COR-L47 (cell line): ENCODE results near the gene ADAP1.

Experiments
- DNase-seq: peaks from one replicate; lab custom pipeline; 2025; lab: John Stamatoyannopoulos, UW

ADAP1 gene

DNA sequence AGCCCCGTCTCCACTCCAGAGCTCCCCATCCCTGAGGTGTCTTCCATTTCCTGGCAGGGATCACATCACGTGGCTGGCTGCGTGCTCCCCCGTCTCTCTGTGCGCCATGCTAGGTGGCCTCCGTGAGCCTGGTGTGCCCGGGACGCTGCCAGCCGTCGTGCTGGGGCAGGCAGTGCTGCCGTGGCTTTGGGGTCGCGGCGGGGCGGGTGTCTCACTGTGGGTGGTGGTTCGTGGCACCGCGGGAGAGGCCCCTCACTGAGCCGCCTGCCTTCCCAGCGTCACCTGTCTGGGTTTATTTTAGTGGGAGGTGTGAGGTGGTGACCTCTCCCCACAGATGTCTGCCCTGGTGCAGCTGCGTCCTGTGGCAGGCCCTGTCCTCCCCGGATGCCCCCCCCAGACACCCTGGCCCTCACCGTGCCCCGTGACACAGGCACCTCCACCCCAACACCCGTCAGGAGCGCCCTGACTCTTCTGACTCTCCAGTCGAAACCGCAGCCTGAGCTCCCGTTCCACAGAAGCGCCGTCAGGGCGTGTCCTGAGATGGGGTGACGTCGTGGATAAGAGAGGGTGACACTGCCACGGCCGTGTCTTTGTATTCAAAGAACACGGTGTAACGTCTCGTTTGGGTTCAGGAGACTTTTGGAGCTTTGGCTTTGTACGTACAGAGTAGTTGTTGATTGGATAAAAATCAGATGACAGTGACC, 60.2 kb downstream of the ADAP1 start:
- DNase-seq, result no peak

DNA sequence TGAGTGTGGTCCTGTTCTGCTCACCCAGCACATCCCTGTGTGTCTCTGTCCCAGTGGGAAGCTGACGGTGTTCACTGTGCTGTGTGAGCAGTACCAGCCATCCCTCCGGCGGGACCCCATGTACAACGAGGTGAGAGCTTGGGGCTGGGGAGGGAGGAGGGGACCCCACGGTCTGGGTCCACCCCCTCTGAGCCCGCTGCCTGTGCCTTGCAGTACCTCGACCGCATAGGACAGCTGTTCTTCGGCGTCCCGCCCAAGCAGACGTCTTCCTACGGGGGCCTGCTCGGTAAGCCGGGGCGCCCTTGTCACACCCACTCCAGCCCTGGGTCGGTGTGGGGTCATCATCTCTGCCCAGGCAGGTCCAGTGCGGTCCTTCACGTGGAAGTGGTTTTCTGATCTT, 60.8 kb downstream of the ADAP1 start:
- no peak for DNase-seq

DNA sequence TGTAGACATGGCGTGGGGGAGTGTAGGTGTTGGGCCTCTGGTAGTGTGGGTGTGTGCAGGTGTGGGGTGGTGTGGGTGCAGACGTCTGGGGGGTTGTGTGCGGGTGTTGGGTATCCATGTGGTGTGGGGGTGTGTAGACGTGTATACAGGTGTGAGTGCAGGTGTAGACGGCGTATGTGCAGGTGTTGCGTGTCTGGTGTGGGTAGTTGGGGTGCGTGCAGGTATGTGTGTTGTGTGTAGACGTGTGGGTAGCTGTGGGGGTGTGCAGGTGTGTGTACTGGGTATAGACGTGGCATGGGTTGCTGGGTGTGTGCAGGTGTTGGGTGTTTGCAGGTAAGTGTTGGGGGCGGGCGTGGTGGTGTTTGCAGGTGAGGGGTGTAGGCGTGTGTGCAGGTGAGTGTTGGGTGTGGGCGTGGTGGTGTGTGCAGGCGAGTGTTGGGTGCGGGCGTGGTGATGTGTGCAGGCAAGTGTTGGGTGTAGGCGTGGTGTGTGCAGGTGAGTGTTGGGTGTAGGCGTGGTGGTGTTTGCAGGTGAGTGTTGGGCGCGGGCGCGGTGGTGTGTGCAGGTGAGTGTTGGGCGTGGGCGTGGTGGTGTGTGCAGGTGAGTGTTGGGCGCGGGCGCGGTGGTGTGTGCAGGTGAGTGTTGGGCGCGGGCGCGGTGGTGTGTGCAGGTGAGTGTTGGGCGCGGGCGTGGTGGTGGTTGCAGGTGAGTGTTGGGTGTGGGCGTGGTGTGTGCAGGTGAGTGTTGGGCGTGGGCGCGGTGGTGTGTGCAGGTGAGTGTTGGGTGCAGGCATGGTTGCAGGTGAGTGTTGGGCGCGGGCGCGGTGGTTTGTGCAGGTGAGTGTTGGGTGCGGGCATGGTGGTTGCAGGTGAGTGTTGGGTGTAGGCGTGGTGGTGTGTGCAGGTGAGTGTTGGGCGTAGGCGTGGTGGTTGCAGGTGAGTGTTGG, 61.6 kb downstream of the ADAP1 start:
- no peak for DNase-seq

DNA sequence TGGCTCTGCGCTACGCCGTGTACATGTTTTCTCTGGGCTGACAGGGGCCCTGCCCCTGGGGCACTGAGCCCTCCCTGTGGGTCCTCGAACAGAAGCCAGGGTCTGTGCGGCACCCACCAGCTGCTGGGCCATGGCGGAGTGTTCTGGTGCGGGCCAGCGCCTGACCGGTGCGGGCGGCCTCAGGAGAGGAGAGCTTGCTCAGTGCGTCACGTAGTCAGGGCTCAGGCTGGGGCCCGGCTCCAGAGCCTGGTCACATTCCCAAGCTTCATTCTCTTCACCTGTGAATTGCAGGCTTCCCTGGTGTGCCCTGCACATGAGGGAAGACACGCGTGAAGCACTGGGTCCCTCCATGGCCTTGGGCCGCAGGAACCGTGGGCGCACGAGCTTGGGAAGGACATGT, 62.7 kb downstream of the ADAP1 start:
- DNase-seq, result no peak

DNA sequence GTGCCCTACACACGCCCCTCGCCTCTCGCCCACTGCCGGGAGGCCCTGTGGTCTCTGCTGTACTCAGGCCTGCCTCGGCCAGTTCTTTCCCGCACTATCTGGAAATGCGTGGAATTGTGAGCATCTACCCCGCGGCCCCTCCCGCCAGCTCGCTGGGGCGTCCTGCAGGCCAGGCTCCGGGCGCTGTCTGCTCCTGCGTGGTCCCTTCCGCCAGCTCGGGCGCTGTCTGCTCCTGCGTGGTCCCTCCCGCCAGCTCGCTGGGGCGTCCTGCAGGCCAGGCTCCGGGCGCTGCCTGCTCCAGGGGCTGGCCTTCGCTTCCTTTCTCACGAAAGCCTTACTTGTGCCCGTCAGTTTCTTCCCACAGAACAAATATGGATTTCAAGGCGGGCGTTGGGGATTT, 63.2 kb downstream of the ADAP1 start:
- DNase-seq, result no peak

DNA sequence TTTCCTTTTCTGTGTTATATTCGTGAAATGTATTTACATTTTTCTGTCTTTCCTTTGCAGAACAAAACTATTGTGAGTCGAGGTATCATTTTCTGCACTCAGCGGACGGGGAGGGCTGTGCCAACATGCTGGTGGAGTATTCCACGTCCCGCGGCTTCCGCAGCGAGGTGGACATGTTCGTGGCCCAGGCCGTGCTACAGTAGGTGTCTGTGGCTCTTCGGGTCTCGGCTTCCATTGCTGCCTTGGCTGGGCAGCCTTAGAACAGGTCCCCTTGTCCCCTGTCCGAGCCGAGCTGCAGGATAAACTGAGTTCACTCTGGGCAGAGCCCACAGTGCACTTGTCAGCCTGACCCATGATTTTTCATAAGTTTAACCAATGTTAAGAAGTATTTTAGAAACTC, 63.6 kb downstream of the ADAP1 start:
- DNase-seq, result no peak

DNA sequence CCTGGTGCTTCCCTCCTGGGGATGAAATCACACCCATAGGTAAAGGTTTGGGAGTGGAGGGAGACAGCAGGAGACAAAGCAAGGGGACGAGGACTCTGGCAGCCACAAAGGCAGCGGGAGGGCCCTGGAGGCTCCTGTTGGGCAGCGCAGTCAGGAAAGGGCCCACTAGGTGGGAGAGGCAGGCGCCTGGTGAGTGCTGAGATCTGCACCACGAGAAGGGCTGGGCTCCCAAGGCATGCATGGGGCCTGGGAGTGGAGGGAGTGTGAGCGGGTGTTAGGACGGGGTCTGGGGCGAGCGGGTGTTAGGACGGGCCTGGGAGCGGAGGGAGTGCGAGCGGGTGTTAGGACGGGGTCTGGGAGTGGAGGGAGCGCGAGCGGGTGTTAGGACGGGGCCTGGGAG, 65.1 kb downstream of the ADAP1 start:
- no peak for DNase-seq

DNA sequence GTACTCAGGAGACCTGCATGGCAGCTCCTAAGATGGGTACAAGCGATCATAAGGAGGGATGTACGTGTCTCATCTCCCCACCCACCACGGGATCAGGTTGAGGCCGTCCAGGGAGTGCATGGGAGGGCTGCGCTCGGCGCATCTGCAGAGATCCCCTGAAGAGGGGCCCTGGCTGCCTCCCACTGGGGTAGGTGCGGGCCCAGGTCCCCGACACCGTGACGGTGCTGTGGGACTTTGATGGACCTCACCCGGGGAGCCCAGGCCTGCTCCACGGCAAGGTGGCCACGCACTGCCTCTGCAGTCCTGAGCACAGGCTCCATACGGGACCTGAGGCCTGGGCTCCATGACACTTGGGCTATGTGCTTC, 65.5 kb downstream of the ADAP1 start:
- DNase-seq, result no peak

DNA sequence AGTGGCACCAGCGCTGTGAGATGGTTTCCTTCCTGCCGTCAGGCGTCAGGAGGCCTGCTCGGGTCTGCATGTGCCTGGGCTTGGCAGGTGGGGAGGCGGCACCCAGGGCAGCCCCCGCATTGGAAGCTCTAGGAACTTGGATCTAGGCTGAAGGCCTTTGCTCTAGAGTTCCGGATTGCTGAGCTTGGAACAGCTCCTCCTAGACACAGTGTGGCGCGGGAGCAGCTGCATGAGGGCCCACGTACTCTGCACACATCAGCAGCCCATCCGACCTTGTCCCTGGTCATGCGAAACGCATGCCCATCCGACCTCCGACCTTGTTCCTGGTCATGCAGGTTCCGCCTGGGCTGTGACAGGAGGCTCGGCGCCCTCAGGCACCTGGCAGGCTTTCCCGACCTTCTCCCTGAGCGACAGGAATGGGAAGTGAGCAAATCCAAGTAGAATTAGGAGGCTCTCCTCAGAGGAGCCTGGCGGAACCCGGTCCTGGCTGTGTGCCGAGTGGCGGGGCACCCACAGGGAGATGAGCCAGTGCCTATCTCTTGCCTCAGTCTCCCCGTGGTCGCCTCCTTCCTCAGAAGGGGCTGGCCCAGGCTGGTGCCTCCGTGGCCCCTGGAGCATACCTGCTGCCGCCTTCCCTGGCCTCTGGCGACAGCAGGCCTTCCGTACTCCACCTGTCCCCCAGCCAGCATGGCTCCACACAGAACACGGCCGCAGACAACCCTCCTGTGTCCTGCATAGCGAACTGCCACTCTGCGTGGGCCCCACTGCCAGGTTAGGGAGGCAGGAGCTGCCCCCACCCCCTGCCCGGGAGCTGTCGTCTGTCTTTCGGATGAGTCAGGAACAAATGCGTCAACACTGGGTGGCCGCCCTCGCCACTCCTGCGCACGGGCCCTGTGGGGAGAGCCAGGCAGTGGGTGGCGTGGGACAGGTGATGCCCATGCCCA, 66.1 kb downstream of the ADAP1 start:
- no peak for DNase-seq

DNA sequence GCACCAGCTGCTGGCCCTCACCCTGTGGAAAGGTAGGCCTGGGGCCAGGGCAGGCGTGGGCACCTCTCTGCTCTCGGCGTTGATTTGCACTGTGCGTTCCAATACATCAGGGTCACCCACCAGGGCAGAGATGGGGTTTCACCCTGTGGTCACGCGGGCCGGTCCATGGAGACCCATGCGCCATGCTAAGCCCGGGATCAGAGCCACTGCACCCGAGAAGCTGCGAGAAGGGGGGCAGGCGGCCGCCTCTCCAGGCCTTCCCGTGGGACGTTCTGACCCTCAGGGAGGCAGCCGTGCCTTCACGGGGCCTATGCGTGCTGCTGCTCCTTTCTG, 67.0 kb downstream of the ADAP1 start:
- no peak for DNase-seq

GRCh38 chr7:886626-887487, 67.6 kb downstream of the ADAP1 start:
- DNase-seq, result no peak

- DNase-seq, result no peak
These were observed 68.4 kb downstream of the ADAP1 start for GRCh38 chr7:885893-886625.

- no peak for DNase-seq
These were observed 69.1 kb downstream of the ADAP1 start for GRCh38 chr7:885261-885892.

DNA sequence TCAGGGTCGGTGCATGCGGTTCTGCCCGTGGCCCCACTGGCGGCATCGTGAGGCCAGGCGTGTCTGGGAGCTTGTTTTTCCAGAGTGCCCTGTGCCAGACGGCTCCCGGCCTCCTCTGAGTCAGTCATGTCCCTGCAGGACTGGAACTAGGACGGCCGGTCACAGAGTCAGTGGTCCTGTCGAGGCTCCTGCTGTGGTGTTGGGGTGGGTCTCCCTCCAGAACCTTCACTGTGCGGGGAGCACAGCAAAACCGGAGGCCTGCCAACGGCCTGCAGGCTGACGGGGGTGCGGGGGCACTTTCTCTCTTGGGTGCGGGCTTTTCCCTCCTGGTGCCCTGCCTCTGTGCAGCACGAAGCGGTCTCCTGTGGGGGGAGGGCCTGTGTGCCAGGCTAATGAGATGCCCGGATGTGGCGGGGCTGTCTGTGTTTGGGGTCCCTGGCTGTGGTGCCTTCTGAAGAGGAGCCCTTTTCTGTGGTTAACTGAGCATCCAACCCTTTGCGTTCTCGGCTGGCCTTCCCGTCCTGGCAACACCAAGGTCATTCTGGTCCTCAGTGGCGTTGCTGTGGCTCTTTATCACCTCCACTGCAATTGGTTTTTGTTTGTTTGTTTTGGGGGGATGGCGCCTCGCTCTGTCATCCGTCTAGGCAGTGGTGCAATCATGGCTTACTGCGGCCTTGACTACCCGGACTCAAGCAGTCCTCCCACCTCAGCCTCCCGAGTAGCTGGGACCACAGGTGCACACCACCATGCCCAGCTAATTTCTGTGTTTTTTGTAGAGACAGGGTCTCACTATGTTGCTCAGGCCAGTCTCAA, 70.1 kb downstream of the ADAP1 start:
- no peak for DNase-seq

DNA sequence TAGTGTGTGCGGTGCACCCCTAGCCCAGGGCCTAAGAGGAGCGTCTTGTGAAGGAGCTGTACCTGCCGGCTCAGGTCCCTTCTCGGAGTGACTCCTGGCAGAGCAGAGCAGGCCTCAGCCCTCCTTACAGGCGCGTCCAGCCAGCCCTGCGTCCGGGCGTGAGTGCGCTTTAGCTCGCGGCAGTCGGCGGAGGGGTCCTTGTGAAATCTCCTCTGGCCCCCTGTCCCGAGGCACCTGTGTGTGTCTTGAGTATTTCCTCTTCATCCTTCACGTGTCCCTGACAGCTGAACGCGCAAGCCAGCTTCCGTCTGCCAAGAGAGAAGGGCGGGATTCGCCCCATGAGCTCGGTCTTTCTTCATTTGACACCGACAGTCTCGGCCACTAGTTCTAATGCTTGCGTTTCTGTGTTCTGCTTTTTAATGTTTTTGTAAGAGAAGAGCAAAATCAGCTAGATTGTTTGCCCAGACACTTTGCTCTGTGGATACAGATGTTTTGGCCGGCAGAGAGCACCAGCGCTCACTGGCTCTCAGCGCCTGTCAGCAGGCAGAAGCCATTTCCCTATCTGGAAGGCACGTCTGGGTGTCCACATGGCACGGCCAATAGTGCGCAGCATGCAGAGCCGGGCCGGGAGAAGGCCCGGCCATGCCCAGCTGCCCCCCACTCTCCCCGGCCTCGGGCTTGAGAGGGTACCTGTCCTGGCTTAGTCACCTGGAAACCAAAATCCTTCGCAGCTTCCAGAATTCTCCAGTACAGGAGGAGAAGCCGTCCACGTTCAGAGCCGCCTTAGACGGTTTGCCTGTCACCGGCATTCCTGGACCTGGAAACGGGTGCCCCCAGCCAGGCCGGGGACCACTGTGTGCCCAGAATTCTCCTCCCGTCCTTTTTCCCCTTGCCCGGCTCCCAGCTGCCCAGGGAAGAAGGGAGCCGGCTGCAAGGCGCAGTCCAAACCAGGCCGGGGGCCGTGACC, 71.1 kb downstream of the ADAP1 start:
- DNase-seq, result no peak

DNA sequence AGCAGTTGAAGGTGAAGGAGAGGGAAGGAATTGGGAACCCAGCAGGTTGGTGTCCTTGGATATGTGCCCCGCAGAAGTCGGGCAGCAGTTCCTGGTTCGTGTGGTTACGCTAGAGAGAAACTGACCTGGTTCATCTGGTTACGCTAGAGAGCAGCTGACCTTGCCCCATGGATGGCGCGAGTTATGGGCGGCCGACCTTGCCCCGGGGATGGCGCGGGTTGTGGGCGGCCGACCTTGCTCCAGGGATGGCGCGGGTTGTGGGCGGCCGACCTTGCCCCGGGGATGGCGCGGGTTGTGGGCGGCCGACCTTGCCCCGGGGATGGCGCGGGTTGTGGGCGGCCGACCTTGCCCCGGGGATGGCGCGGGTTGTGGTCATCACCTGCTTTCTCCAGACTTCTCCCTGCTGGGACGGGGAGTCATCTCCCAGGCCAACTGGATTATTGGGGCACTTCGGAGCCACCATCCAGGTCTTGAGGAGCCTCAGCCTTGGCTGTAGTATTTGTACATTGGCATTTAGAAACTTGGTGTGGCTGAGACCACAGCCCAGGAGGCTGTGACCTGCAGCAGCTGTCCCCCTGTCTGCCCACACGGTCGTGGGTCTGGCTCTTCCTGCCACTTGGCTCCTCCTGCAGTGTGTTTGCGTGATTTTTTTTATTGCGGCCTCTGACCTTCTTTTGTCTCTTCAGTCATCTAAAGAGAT, 72.0 kb downstream of the ADAP1 start:
- no peak for DNase-seq

DNA sequence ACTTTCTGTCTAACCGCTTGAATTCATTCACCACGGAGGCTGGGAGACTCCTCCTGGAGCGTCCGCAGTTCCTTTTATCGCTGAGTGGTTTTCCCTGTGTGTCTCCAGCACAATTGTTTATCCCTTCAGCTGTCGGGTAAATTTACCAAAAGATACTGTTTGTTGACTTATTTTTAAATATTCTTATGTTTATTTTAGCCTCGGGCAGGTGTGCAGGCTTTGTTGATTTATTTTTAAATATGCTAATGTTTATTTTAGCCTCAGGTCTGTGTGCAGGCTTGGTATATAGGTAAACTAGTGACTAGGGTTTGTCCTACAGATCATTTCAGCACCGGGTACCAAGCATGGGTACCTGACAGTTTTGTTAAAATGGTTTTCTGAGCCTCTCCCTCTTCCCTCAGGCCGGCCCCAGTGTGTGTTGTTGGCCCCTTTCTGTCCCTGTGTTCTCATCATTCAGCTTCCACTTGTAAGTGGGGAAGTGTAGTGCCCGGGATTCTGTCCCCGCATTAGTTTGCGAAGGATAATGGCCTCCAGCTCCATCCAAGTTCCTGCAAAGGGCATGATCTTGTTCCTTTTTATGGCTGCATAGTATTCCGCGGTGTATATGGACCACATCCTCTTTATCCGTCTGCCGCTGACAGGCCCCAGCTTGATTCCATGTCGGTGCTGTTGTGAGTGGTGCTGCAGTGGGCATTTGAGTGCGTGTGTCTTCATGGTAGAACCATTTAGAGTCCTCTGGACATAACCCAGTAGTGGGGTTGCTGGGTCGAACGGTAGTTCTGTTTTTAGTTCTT, 72.8 kb downstream of the ADAP1 start:
- DNase-seq, result peak; percentile 33
